Transverse colon (tissue), 4 donors: ENCODE measurements around the gene ASPG. TPM values are rescaled to one million over a fixed set of nuclear protein-coding genes. Genes with fewer than 3 reads are reported as not detected.

ENCODE experiments used
- DNase-seq: peaks from one replicate; pipeline ENCODE4 v3.0.0-alpha.2; 2019
- H3K27ac ChIP-seq, 4 donors: fragments of 200-600 bp; sonication (generic); 2 replicates each; pipeline ENCODE4 v1.5.1; 2016 to 2018; ENCODE audit warnings: inconsistent platforms in 4 of 4
- H3K27me3 ChIP-seq: fragments of 200-600 bp; sonication (generic); 2 replicates; pipeline ENCODE4 v1.5.1; 2017; ENCODE audit warnings: inconsistent platforms
- H3K36me3 ChIP-seq, 4 donors: fragments of 200-600 bp; sonication (generic); 2 replicates each; pipeline ENCODE4 v1.5.1; 2017 to 2019; ENCODE audit warnings: inconsistent platforms in 4 of 4
- H3K4me1 ChIP-seq, 4 donors: fragments of 200-600 bp; sonication (generic); 2 replicates each; pipeline ENCODE4 v1.5.1; 2017 to 2020; ENCODE audit warnings: inconsistent platforms in 4 of 4
- H3K4me3 ChIP-seq, 4 donors: fragments of 200-600 bp; sonication (generic); 1 replicate in 1 of 4; 2 replicates in 3 of 4; pipeline versions ENCODE4 v1.5.1 to v1.6.1; 2017 to 2019; ENCODE audit warnings: inconsistent platforms in 4 of 4
- H3K9me3 ChIP-seq, 2 donors: fragments of 200-600 bp; sonication (generic); 2 replicates each; pipeline ENCODE4 v1.5.1; 2017 to 2019; ENCODE audit warnings: inconsistent platforms in 2 of 2
- EP300 ChIP-seq: sonication (generic); formaldehyde crosslinking; IDR thresholded peaks from one replicate; pipeline ENCODE4 v1.6.1; 2017; ENCODE audit warnings: antibody characterized with exemption, low read depth
- POLR2A ChIP-seq: fragments of 450-650 bp; IDR thresholded peaks from one replicate; pipeline ENCODE4 v1.6.1; 2016; ENCODE audit warnings: antibody characterized with exemption, mild to moderate bottlenecking, moderate library complexity
- POLR2AphosphoS5 ChIP-seq, 3 donors: sonication (generic); formaldehyde crosslinking; IDR thresholded peaks; one replicate each; pipeline ENCODE4 v1.6.1; 2016; ENCODE audit warnings: antibody characterized with exemption in 3 of 3
- WGBS, 2 donors: methylation state at CpG; one replicate each; pipeline ENCODE4 v1.1.5; 2018; ENCODE audit warnings: low coverage in 1 of 2; 5-methylcytosine and 5-hydroxymethylcytosine counted together
- in situ Hi-C, 4 donors: fragments of 200-750 bp; cut with MboI; loops; one replicate each; pipeline versions ENCODE4 v1.15.0 to v1.15.1; 2017; ENCODE audit warnings: low sequenced_read_pairs in 3 of 4, low pct_ligation_motif_present in 1 of 4, low pct_unique_long_range_greater_than_20kb in 1 of 4
- intact Hi-C: fragments of 100-400 bp; cut with DNase I; formaldehyde crosslinking; loops from one replicate; pipeline ENCODE4 v1.15.1; 2023; ENCODE audit warnings: low total_unique reads
- total RNA-seq, 4 donors: library from RNA; depleted of rRNA; stranded (reverse); fragments of >200 nt; gene quantifications; one replicate each; pipeline ENCODE4 v1.1.0, GENCODE V29; 2016
- TF ChIP-seq, protein P1 (sequence below), 5 experiments: fragments of 200-600 bp in 3 of 5; fragments of 450-650 bp in 2 of 5; sonication (generic) in 3 of 5; IDR thresholded peaks; 1 replicate in 2 of 5; 2 replicates in 3 of 5; pipeline ENCODE4 v1.5.1; 2016 to 2017; ENCODE audit warnings: antibody characterized with exemption in 5 of 5, inconsistent platforms in 3 of 5, mild to moderate bottlenecking in 2 of 5, moderate library complexity in 1 of 5

The ASPG gene
- total RNA-seq, 4 donors from 2014 or later, result 4.4 to 20.3 (median 8.7) TPM

DNA sequence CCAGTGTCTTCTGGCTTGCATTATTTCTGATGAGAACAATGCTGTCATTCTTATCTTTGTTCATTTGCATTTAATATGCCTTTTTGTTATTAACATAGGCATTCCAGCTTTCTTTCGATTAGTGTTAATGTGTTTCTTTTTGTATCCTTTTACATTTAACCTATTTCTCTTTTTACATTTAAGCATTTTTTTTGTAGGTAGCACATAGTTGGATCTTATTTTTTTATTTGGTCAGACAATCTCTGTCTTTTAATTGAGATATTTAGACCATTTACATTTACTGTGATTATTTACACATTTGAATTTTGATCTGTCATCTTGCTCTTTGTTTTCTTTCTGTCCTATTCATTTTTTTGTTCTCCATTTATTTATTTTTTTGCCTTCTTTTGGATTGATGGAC lies 38.4 kb downstream of the ASPG start:
- intact Hi-C loops (no loop called here), in situ Hi-C loops (loop anchor here in 1 of 4 donors (10.0 kb wide), 1 partner anchor 49 kb away; no protein-coding TSS in a partner anchor)
- Histone ChIP-seq H3K4me1 (no peaks in the 10 kb centered on the region), H3K36me3 (no peaks in the 10 kb centered on the region), H3K9me3 (peaks cover 3 to 13% of the 10 kb centered on the region in 2 donors), H3K4me3 (no peak overlapping the region), H3K27ac (no peak overlapping the region), H3K27me3 (peaks cover 16% of the 10 kb centered on the region)
- no peak for DNase-seq
- TF ChIP-seq POLR2A (no peak), EP300 (no peak), POLR2AphosphoS5 (IDR thresholded peaks at IDR 0.05) (no peak)
- TF ChIP-seq, protein P1, sequence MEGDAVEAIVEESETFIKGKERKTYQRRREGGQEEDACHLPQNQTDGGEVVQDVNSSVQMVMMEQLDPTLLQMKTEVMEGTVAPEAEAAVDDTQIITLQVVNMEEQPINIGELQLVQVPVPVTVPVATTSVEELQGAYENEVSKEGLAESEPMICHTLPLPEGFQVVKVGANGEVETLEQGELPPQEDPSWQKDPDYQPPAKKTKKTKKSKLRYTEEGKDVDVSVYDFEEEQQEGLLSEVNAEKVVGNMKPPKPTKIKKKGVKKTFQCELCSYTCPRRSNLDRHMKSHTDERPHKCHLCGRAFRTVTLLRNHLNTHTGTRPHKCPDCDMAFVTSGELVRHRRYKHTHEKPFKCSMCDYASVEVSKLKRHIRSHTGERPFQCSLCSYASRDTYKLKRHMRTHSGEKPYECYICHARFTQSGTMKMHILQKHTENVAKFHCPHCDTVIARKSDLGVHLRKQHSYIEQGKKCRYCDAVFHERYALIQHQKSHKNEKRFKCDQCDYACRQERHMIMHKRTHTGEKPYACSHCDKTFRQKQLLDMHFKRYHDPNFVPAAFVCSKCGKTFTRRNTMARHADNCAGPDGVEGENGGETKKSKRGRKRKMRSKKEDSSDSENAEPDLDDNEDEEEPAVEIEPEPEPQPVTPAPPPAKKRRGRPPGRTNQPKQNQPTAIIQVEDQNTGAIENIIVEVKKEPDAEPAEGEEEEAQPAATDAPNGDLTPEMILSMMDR (IDR thresholded peaks at IDR 0.05), result no peak
- 97 to 100% methylated on average over 1 of the region's 1 CpG for WGBS, 2 donors

GRCh38 chr14:104125011-104125410 lies 39.5 kb downstream of the ASPG start:
- intact Hi-C loops (no loop called here), in situ Hi-C loops (loop anchor here (10.0 to 25.0 kb wide), 2 partner anchors 50 to 437 kb away; no protein-coding TSS in a partner anchor)
- Histone ChIP-seq H3K4me1 (no peaks in the 10 kb centered on the region), H3K27me3 (peaks cover 5% of the 10 kb centered on the region), H3K36me3 (no peaks in the 10 kb centered on the region), H3K9me3 (peaks cover 11 to 21% of the 10 kb centered on the region in 2 donors), H3K4me3 (no peak overlapping the region), H3K27ac (no peak overlapping the region)
- 77 to 79% methylated on average over 4 of the region's 4 CpGs for WGBS, 2 donors
- TF ChIP-seq POLR2A, result no peak
- no peak for DNase-seq

DNA sequence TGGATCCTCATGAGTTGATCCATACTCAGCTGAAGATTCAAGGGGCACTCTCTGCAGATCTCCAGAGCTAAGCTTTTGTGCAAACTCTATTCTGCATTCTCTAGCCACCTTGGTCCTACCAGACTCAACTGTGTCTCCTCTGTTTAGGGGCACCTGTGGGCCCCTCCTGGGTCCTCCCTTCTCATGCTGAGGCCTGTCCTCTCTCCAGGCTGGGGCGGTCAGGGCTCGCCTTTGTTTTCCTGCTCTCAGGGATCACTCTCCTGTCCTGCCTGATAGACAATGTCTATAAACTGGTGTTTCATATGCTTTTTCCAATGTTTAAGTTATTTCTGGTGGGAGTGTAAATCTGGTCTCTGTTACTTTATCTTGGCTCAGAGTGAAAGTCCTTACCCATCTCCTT lies 41.3 kb downstream of the ASPG start:
- Histone ChIP-seq H3K4me3 (no peak overlapping the region), H3K36me3 (no peaks in the 10 kb centered on the region), H3K4me1 (no peaks in the 10 kb centered on the region), H3K9me3 (peaks cover 11 to 24% of the 10 kb centered on the region in 2 donors), H3K27me3 (peaks cover 5% of the 10 kb centered on the region), H3K27ac (no peak overlapping the region)
- intact Hi-C loops, result no loop called here
- in situ Hi-C loops, result loop anchor here (10.0 to 25.0 kb wide), 2 partner anchors 52 to 436 kb away; no protein-coding TSS in a partner anchor
- 65 to 83% methylated on average over 2 of the region's 2 CpGs for WGBS, 2 donors
- TF ChIP-seq POLR2A, result no peak
- peak; percentile 6 for DNase-seq

DNA sequence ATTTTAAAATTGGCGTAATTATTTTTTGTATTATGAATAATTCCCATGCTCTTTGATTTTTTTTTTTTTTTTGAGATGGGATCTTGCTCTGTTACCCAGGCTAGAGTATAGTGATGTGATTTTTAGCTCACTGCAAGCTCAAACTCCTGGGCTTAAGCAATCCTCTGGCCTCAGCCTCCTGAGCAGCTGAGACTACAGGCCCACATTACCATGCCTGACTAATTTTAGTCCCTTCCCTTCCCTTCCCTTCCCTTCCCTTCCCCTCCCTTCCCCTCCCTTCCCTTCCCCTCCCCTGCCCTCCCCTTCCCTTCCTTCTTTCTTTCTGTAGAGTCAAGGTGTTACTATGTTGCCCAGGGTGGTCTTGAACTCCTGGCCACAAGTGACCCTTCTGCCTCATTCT lies 43.5 kb downstream of the ASPG start:
- no peaks in the 10 kb centered on the region for H3K36me3 ChIP-seq
- peaks cover 27% of the 10 kb centered on the region for H3K27me3 ChIP-seq
- H3K4me1 ChIP-seq, result no peaks in the 10 kb centered on the region
- TF ChIP-seq POLR2AphosphoS5 (IDR thresholded peaks at IDR 0.05), result no peak
- TF ChIP-seq, protein P1 (IDR thresholded peaks at IDR 0.05), result no peak
- no peak for TF ChIP-seq EP300
- TF ChIP-seq POLR2A, result no peak
- peaks cover 9 to 20% of the 10 kb centered on the region in 2 donors for H3K9me3 ChIP-seq
- no peak overlapping the region for H3K4me3 ChIP-seq
- DNase-seq, result no peak
- no peak overlapping the region for H3K27ac ChIP-seq
- 78 to 100% methylated on average over 1 of the region's 1 CpG for WGBS, 2 donors
- intact Hi-C loops, result no loop called here
- in situ Hi-C loops, result loop anchor here (10.0 to 25.0 kb wide), 2 partner anchors 54 to 433 kb away; no protein-coding TSS in a partner anchor

DNA sequence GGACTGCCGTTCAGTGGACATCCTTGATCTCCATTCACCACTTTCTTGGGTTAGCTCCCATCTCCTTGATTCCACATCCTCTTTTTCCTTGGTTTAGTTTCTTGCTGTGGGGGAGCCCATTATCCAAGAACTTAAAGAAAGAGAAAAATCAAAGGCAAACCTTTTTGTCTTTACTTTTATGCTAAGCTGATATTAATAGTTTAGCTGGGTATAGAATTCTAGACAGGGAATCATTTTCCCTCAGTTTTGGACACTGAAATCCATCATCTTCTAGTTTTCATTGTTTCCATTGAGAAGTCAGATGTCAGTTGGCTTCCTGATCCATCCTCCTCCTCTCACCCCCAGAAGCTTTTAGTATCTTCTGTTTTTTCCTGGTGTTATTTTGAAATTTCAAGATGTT lies 44.1 kb downstream of the ASPG start:
- Histone ChIP-seq H3K4me1 (no peaks in the 10 kb centered on the region), H3K27ac (no peak overlapping the region), H3K4me3 (no peak overlapping the region), H3K9me3 (peaks cover 9 to 15% of the 10 kb centered on the region in 2 donors), H3K36me3 (no peaks in the 10 kb centered on the region), H3K27me3 (peaks cover 33% of the 10 kb centered on the region)
- TF ChIP-seq POLR2A, result no peak
- TF ChIP-seq, protein P1 (IDR thresholded peaks at IDR 0.05), result no peak
- TF ChIP-seq EP300, result no peak
- no peak for TF ChIP-seq POLR2AphosphoS5 (IDR thresholded peaks at IDR 0.05)
- DNase-seq, result no peak
- WGBS, 2 donors, result 97 to 100% methylated on average over 1 of the region's 1 CpG
- intact Hi-C loops, result no loop called here
- in situ Hi-C loops, result loop anchor here (10.0 to 25.0 kb wide), 2 partner anchors 55 to 433 kb away; no protein-coding TSS in a partner anchor
